Spleen (tissue), 11 donors: ENCODE results near the gene RASSF7. TPM values are rescaled to one million over a fixed set of nuclear protein-coding genes. Genes with fewer than 3 reads are reported as not detected.
A peak's percentile ranks its signal among the peaks of the same experiment; 100 is the strongest.

Experiments used
- DNase-seq: peaks from one replicate; pipeline ENCODE4 v3.0.0-alpha.2; 2020
- H3K27ac ChIP-seq, 8 donors: fragments of 200-600 bp; sonication (generic) in 7 of 8; 1 replicate in 4 of 8; 2 replicates in 4 of 8; pipeline versions ENCODE4 v1.5.0 to v1.8.0; 2016 to 2021; ENCODE audit warnings: inconsistent platforms in 4 of 8, mild to moderate bottlenecking in 4 of 8, moderate library complexity in 1 of 8
- H3K27me3 ChIP-seq, 7 donors: fragments of 200-600 bp; sonication (generic) in 6 of 7; replicated peaks in 1 of 7; 1 replicate in 4 of 7; 2 replicates in 3 of 7; pipeline versions ENCODE4 v1.5.0 to v1.8.0; 2016 to 2021; ENCODE audit warnings: inconsistent platforms in 3 of 7, mild to moderate bottlenecking in 1 of 7
- H3K36me3 ChIP-seq, 6 donors: fragments of 200-600 bp; sonication (generic) in 5 of 6; 1 replicate in 4 of 6; 2 replicates in 2 of 6; pipeline versions ENCODE4 v1.5.0 to v1.8.0; 2016 to 2021; ENCODE audit warnings: inconsistent platforms in 2 of 6
- H3K4me1 ChIP-seq, 6 donors: fragments of 200-600 bp; sonication (generic) in 5 of 6; 1 replicate in 3 of 6; 2 replicates in 3 of 6; pipeline versions ENCODE4 v1.5.0 to v1.8.0; 2016 to 2021; ENCODE audit warnings: inconsistent platforms in 3 of 6
- H3K4me3 ChIP-seq, 8 donors: fragments of 200-600 bp; sonication (generic) in 7 of 8; 1 replicate in 4 of 8; 2 replicates in 4 of 8; pipeline versions ENCODE4 v1.5.0 to v1.8.0; 2016 to 2021; ENCODE audit warnings: inconsistent platforms in 4 of 8, mild to moderate bottlenecking in 4 of 8, moderate library complexity in 2 of 8
- H3K9me3 ChIP-seq, 8 donors: fragments of 200-600 bp; sonication (generic) in 7 of 8; 1 replicate in 4 of 8; 2 replicates in 4 of 8; pipeline versions ENCODE4 v1.5.0 to v1.8.0; 2016 to 2021; ENCODE audit warnings: inconsistent platforms in 4 of 8
- CTCF ChIP-seq, 11 experiments: fragments of 200-600 bp in 7 of 11; fragments of 450-650 bp in 4 of 11; sonication (generic) in 4 of 11; IDR thresholded peaks in 8 of 11; conservative IDR thresholded peaks in 3 of 11; 1 replicate in 7 of 11; 2 replicates in 4 of 11; pipeline versions ENCODE4 v1.4.0 to v1.8.0; 2016 to 2021; ENCODE audit warnings: antibody characterized with exemption in 11 of 11, inconsistent platforms in 4 of 11, mild to moderate bottlenecking in 1 of 11
- POLR2A ChIP-seq, 3 donors: fragments of 450-650 bp; IDR thresholded peaks; one replicate each; pipeline ENCODE4 v1.5.1; 2017; ENCODE audit warnings: antibody characterized with exemption in 3 of 3, mild to moderate bottlenecking in 1 of 3
- POLR2AphosphoS5 ChIP-seq, 3 donors: sonication (generic); formaldehyde crosslinking; IDR thresholded peaks; one replicate each; pipeline ENCODE4 v1.5.1; 2017; ENCODE audit warnings: antibody characterized with exemption in 3 of 3
- WGBS, 5 donors: extraction: QIAGEN DNeasy Blood & Tissue Kit in 3 of 5; methylation state at CpG; one replicate each; pipeline versions ENCODE4 v1.1.5 to v1.1.7; 2013 to 2018; 5-methylcytosine and 5-hydroxymethylcytosine counted together
- intact Hi-C: fragments of 100-400 bp; cut with DNase I; formaldehyde crosslinking; loops from one replicate; pipeline ENCODE4 v1.15.0; 2023; ENCODE audit warnings: low total_unique reads
- polyA plus RNA-seq, 3 donors: library from polyadenylated mRNA; stranded (reverse); fragments of 200-250 nt; gene quantifications; one replicate each; pipeline ENCODE4 v1.2.1, GENCODE V29; 2013
- total RNA-seq, 7 donors: library from RNA; depleted of rRNA in 3 of 7; stranded (reverse); fragments of >200 nt in 3 of 7; fragmentation: NEBNext Ultra II Directional in 4 of 7; extraction: Animal tissue kit (Norgen Biotek cat#: 25700) in 4 of 7; gene quantifications; one replicate each; pipeline versions ENCODE4 v1.1.0 to v1.2.1, GENCODE V29; 2016 to 2021
- donor health status: healthy with polysubstance abuse.
- donor health status: DM: no; HTN: no; CAD: no; lungs with moderate emphysema.
- donor health status: DM: no; HTN: no; CAD: no.
- donor health status: Bipolar disorder and iron deficiency.
- donor health status: healthy.
- donor health status: DM: no; HTN: no; CAD: no.
- donor health status: DM: yes; HTN: yes; CAD: no.

Gene RASSF7
- total and polyA plus RNA-seq, 10 donors: 8.3 to 39.6 (median 26.6) TPM

- intact Hi-C loops: no loop called here
- DNase-seq: no peak
- Histone ChIP-seq H3K27ac (peak overlapping the region in 4 of 8 donors; percentile 54 to 95 (median 92)), H3K36me3 (peaks cover 0 to 33% (median 26%) of the 10 kb centered on the region in 6 donors), H3K27me3 (peaks cover 0 to 24% (median 0%) of the 10 kb centered on the region in 7 donors), H3K4me3 (peak overlapping the region; percentile 66 to 96 (median 76)), H3K4me1 (peaks cover 29 to 64% (median 54%) of the 10 kb centered on the region in 6 donors), H3K9me3 (no peaks in the 10 kb centered on the region)
- no peak for TF ChIP-seq POLR2A (IDR thresholded peaks at IDR 0.05)
- TF ChIP-seq CTCF (IDR thresholded peaks at IDR 0.05 in 8 of 11, conservative IDR thresholded peaks at IDR 0.05 in 3 of 11): no peak
- TF ChIP-seq POLR2AphosphoS5 (IDR thresholded peaks at IDR 0.05): no peak
- WGBS, 5 donors: 0 to 20% (median 3%) methylated on average over 1 to 54 of the region's 56 CpGs
Observed at GRCh38 chr11:535210-535518, 25.6 kb upstream of the RASSF7 start.

GRCh38 chr11:535519-536454, 25.0 kb upstream of the RASSF7 start, which contains the start of gene HRAS:
Gene HRAS, minus strand, starts transcription at chr11:535576.
- intact Hi-C loops: no loop called here
- peaks cover 0 to 24% (median 0%) of the 10 kb centered on the region in 7 donors for H3K27me3 ChIP-seq
- DNase-seq: peak; percentile 98
- 1 to 2% (median 1%) methylated on average over 58 to 97 of the region's 97 CpGs for WGBS, 5 donors
- H3K27ac ChIP-seq: peak within 1 kb of the TSS; percentile 69 to 95 (median 88)
- peaks cover 29 to 64% (median 54%) of the 10 kb centered on the region in 6 donors for H3K4me1 ChIP-seq
- no peaks in the 10 kb centered on the region for H3K9me3 ChIP-seq
- H3K4me3 ChIP-seq: peak within 1 kb of the TSS; percentile 66 to 96 (median 77)
- TF ChIP-seq POLR2AphosphoS5 (IDR thresholded peaks at IDR 0.05): peak; percentile 83 to 91 (median 90)
- TF ChIP-seq POLR2A (IDR thresholded peaks at IDR 0.05): peak in 1 of 3 donors; percentile 23
- peak in 3 of 11 experiments; percentile 21 to 33 (median 30) for TF ChIP-seq CTCF (IDR thresholded peaks at IDR 0.05 in 8 of 11, conservative IDR thresholded peaks at IDR 0.05 in 3 of 11)
- peaks cover 0 to 31% (median 26%) of the 10 kb centered on the region in 6 donors for H3K36me3 ChIP-seq

- intact Hi-C loops: no loop called here
- peak within 1 kb of the TSS; percentile 66 to 96 (median 76) for H3K4me3 ChIP-seq
Observed at GRCh38 chr11:536841-537621, 23.7 kb upstream of the RASSF7 start, which contains the start of gene LRRC56. Gene LRRC56, plus strand, starts transcription at chr11:537527. Its CDS starts 3,158 bp downstream, at chr11:540685.

More at GRCh38 chr11:536841-537621, 23.7 kb upstream of the RASSF7 start, which contains the start of gene LRRC56:
- Histone ChIP-seq H3K36me3 (peaks cover 0 to 19% (median 17%) of the 10 kb centered on the region in 6 donors), H3K9me3 (no peaks in the 10 kb centered on the region), H3K4me1 (peaks cover 29 to 59% (median 52%) of the 10 kb centered on the region in 6 donors), H3K27me3 (peaks cover 0 to 24% (median 0%) of the 10 kb centered on the region in 7 donors), H3K27ac (peak within 1 kb of the TSS; percentile 69 to 95 (median 88))
- TF ChIP-seq POLR2AphosphoS5 (IDR thresholded peaks at IDR 0.05): peak; percentile 93 to 94 (median 93)
- peak in 1 of 3 donors; percentile 29 for TF ChIP-seq POLR2A (IDR thresholded peaks at IDR 0.05)
- TF ChIP-seq CTCF (IDR thresholded peaks at IDR 0.05 in 8 of 11, conservative IDR thresholded peaks at IDR 0.05 in 3 of 11): peak in 2 of 11 experiments; percentile 10 to 28
- peak; percentile 98 for DNase-seq
- WGBS, 5 donors: 0 to 1% (median 1%) methylated on average over 29 to 93 of the region's 93 CpGs
